ENCODE data around the gene DOC2B. TPM values are rescaled to one million over a fixed set of nuclear protein-coding genes. Genes with fewer than 3 reads are reported as not detected.

DOC2B gene
- total and polyA plus RNA-seq, 2 of the 8 experiments (the other 6 are each of a cell fraction or from before 2014, with no cell fraction given): 1.3 to 3.3 TPM

- ChIA-PET POLR2A (ENCODE audit: partially characterized antibody) (interaction anchor here (0.6 kb wide), 1 partner anchor 263 kb away, joined by 3 read pairs; a partner anchor contains a TSS), CTCF (ENCODE audit: partially characterized antibody) (interaction anchor here (1.1 to 2.0 kb wide), 2 partner anchors 17 to 35 kb away, joined by 4 read pairs; no protein-coding TSS in a partner anchor)
- H3K9me3 ChIP-seq (ENCODE audit: insufficient read depth in 2 of 2, low read depth in 1 of 2, low read length in 1 of 2): no peaks in the 10 kb centered on the region
Observed at GRCh38 chr17:146983-147761, 34.3 kb downstream of the DOC2B start.

More at GRCh38 chr17:146983-147761, 34.3 kb downstream of the DOC2B start:
- Histone ChIP-seq H2BK15ac (ENCODE audit: low read length) (no peak overlapping the region), H3K27me3 (replicated peaks in 1 of 4; ENCODE audit: control insufficient read depth in 3 of 4, extremely low read depth in 1 of 4, insufficient read depth in 3 of 4, low read length in 3 of 4) (peaks cover 3 to 16% (median 11%) of the 10 kb centered on the region in 4 experiments; a peak in 5 of 7 replicates), H3K4me2 (ENCODE audit: insufficient read depth in 1 of 2, low read depth in 2 of 2, low read length in 2 of 2) (no peak overlapping the region), H3K23ac (ENCODE audit: insufficient read length) (no peak overlapping the region), H3K14ac (ENCODE audit: insufficient read length) (no peak overlapping the region), H3K27ac (ENCODE audit: low read depth, low read length) (no peak overlapping the region), H3K79me1 (ENCODE audit: low read depth, low read length) (no peaks in the 10 kb centered on the region), H4K5ac (ENCODE audit: insufficient read length, low read depth, low read length) (no peak overlapping the region), H4K20me1 (replicated peaks in 1 of 2; ENCODE audit: control insufficient read depth in 1 of 2, insufficient read depth in 2 of 2, low read length in 2 of 2) (no peaks in the 10 kb centered on the region), H2AK5ac (ENCODE audit: low read depth, low read length) (no peak overlapping the region), H3K23me2 (ENCODE audit: low read depth, low read length) (no peaks in the 10 kb centered on the region), H2AFZ (ENCODE audit: low read length) (no peak overlapping the region), H4K91ac (replicated peaks; ENCODE audit: insufficient read length, low read length) (no peak overlapping the region), H3K9ac (replicated peaks in 1 of 4; ENCODE audit: extremely low read depth in 1 of 4, low read depth in 3 of 4, low read length in 3 of 4) (no peak overlapping the region), H3K36me3 (ENCODE audit: control insufficient read depth in 2 of 4, insufficient read depth in 4 of 4, low read length in 3 of 4) (no peaks in the 10 kb centered on the region), H3K4me1 (replicated peaks in 1 of 4; ENCODE audit: control insufficient read depth in 3 of 4, insufficient read depth in 4 of 4, low read length in 3 of 4) (peaks cover 0 to 2% (median 0%) of the 10 kb centered on the region in 4 experiments; a peak in 1 of 7 replicates), H2BK20ac (ENCODE audit: low read length) (no peak overlapping the region), H3K4ac (replicated peaks; ENCODE audit: insufficient read length, low read depth, low read length) (no peak overlapping the region), H2BK120ac (replicated peaks; ENCODE audit: low read depth, low read length) (no peak overlapping the region), H2BK12ac (ENCODE audit: low read depth, low read length) (no peak overlapping the region), H4K8ac (ENCODE audit: extremely low read depth, insufficient read depth, low read length) (no peak overlapping the region), H3K56ac (replicated peaks; ENCODE audit: insufficient read length, low read depth, low read length) (no peak overlapping the region), H3K4me3 (ENCODE audit: extremely low read depth in 1 of 4, insufficient read depth in 2 of 4, low read depth in 3 of 4, low read length in 4 of 4) (no peak overlapping the region), H2BK5ac (ENCODE audit: low read depth, low read length) (no peak overlapping the region), H3K18ac (ENCODE audit: extremely low read depth, low read length) (no peak overlapping the region), H3K79me2 (ENCODE audit: control insufficient read depth in 1 of 2, insufficient read depth in 2 of 2, low read length in 2 of 2) (no peaks in the 10 kb centered on the region)
- 83% methylated on average over 8 of the region's 27 CpGs; no CpG with 5 or more reads in 1 of the 2 experiments for WGBS, 2 experiments (ENCODE audit: extremely low coverage in 1 of 2, insufficient coverage in 1 of 2, insufficient read length in 1 of 2, insufficient replicate concordance in 2 of 2, low coverage in 1 of 2, low lambda C conversion rate in 2 of 2, missing lambda C conversion rate in 1 of 2)
- peak in 1 of 2 experiments; percentile 34 for DNase-seq (ENCODE audit: low read depth in 1 of 2, low spot score in 2 of 2)
- no peak for TF ChIP-seq CHD1 (IDR thresholded peaks at IDR 0.05; ENCODE audit: low read depth, low read length)
- no peak for TF ChIP-seq MAFK (IDR thresholded peaks at IDR 0.05; ENCODE audit: low read depth, low read length)
- no peak for TF ChIP-seq GABPA (IDR thresholded peaks at IDR 0.05; ENCODE audit: borderline replicate concordance, insufficient read depth, low read length)
- TF ChIP-seq SRF (IDR thresholded peaks at IDR 0.05; ENCODE audit: low read depth, low read length): no peak
- no peak for TF ChIP-seq ATF3 (IDR thresholded peaks at IDR 0.05; ENCODE audit: insufficient read depth, low read depth, low read length)
- no peak for TF ChIP-seq BRCA1 (IDR thresholded peaks at IDR 0.05; ENCODE audit: low read depth, low read length)
- no peak for TF ChIP-seq KDM4A (IDR thresholded peaks at IDR 0.05; ENCODE audit: low read depth, low read length, severe bottlenecking)
- TF ChIP-seq JUND (IDR thresholded peaks at IDR 0.05; ENCODE audit: low read length): no peak
- FAIRE-seq: no peak

All from H1 (cell line).